HepG2 (cell line): ENCODE results near the gene PGRMC1. TPM values are rescaled to one million over a fixed set of nuclear protein-coding genes. Genes with fewer than 3 reads are reported as not detected.

Source experiments
- ATAC-seq: fragments of 200-7000 bp; cut with Tn5 transposase; 3 replicates; pipeline ENCODE4 v1.9.1; 2020; ENCODE audit warnings: mild to moderate bottlenecking, moderate library complexity
- BruUV-seq: library from RNA; stranded (reverse); fragments of 400-500 nt; replicated peaks from 2 replicates; lab custom pipeline; 2021; lab: Mats Ljungman, UMichigan
- CTCF ChIA-PET: fragments of 300-600 bp; formaldehyde crosslinking; extraction: SDS; loops from one replicate; lab custom pipeline; 2021; ENCODE audit warnings: low total read pairs, inconsistent platforms, low intra/inter-chr PET ratio; lab: Yijun Ruan, JAX
- POLR2A ChIA-PET: fragments of 350-600 bp; sonication (Branson Sonifier 250); formaldehyde crosslinking; loops from one replicate; lab custom pipeline; 2020; ENCODE audit warnings: antibody characterized with exemption, inconsistent platforms; lab: Yijun Ruan, JAX
- DNase-seq: peaks from one replicate; pipeline ENCODE4 v3.0.0-alpha.2; 2015; ENCODE audit warnings: low spot score
- FAIRE-seq: peaks from 3 replicates; lab custom pipeline; 2011; peaks lifted over from hg19 to GRCh38; lab: Jason Lieb, UNC
- H2AFZ ChIP-seq: one replicate; pipeline ENCODE4 v1.6.1; 2011; ENCODE audit warnings: low read length, inconsistent platforms
- H3K27ac ChIP-seq: fragments of 300-600 bp; 3 replicates; pipeline ENCODE4 v1.8.0; 2011; ENCODE audit warnings: mixed run types, mild to moderate bottlenecking, mixed read lengths, low read length, inconsistent platforms; ENCODE audit not compliant: insufficient read depth; ENCODE audit errors: extremely low read length
- H3K27me3 ChIP-seq, 2 experiments: fragments of 200-600 bp in 1 of 2; 2 replicates in 1 of 2; 3 replicates in 1 of 2; pipeline versions ENCODE4 v1.6.0 to v1.8.0; 2011; ENCODE audit warnings: low read length in 2 of 2, mild to moderate bottlenecking in 2 of 2, moderate library complexity in 2 of 2, inconsistent platforms in 1 of 2; ENCODE audit not compliant: insufficient read depth in 2 of 2, control insufficient read depth in 1 of 2
- H3K36me3 ChIP-seq, 2 experiments: fragments of 200-600 bp in 1 of 2; replicated peaks in 1 of 2; 2 replicates in 1 of 2; 3 replicates in 1 of 2; pipeline versions ENCODE4 v1.5.1 to v1.8.0; 2011; ENCODE audit warnings: low read length in 2 of 2, inconsistent platforms in 1 of 2; ENCODE audit not compliant: insufficient read depth in 2 of 2, control insufficient read depth in 1 of 2
- H3K4me1 ChIP-seq: 2 replicates; pipeline ENCODE4 v1.5.1; 2012; ENCODE audit warnings: low read length, inconsistent platforms; ENCODE audit not compliant: insufficient read depth
- H3K4me2 ChIP-seq: 2 replicates; pipeline ENCODE4 v1.6.0; 2011; ENCODE audit warnings: low read depth, low read length, inconsistent platforms
- H3K4me3 ChIP-seq, 3 experiments: fragments of 200-600 bp in 1 of 3; sonication (generic), shearing (Covaris generic) in 1 of 3; replicated peaks in 1 of 3; 2 replicates each; pipeline ENCODE4 v1.5.1; 2011 to 2016; ENCODE audit warnings: low read length in 3 of 3, inconsistent platforms in 2 of 3, low read depth in 2 of 3, mild to moderate bottlenecking in 2 of 3, control low read depth in 1 of 3, mixed read lengths in 1 of 3; ENCODE audit not compliant: insufficient read depth in 1 of 3
- H3K79me2 ChIP-seq: one replicate; pipeline ENCODE4 v1.6.1; 2011; ENCODE audit warnings: low read length, inconsistent platforms; ENCODE audit not compliant: insufficient read depth
- H3K9ac ChIP-seq: 2 replicates; pipeline ENCODE4 v1.6.0; 2011; ENCODE audit warnings: mild to moderate bottlenecking, low read depth, low read length, inconsistent platforms; ENCODE audit not compliant: insufficient read depth
- H3K9me3 ChIP-seq: 2 replicates; pipeline ENCODE4 v1.5.1; 2012; ENCODE audit warnings: mild to moderate bottlenecking, low read length
- H4K20me1 ChIP-seq: 2 replicates; pipeline ENCODE4 v1.6.0; 2011; ENCODE audit warnings: inconsistent platforms, mild to moderate bottlenecking, low read length, moderate library complexity; ENCODE audit not compliant: insufficient read depth
- HDAC1 ChIP-seq: sonication (generic); formaldehyde crosslinking; IDR thresholded peaks from 2 replicates; pipeline ENCODE4 v1.5.1; 2020; ENCODE audit warnings: mild to moderate bottlenecking, missing genetic modification reagents
- HDAC2 ChIP-seq: sonication (generic); formaldehyde crosslinking; IDR thresholded peaks from 2 replicates; pipeline ENCODE4 v1.4.0; 2020; ENCODE audit warnings: missing genetic modification reagents
- MATR3 ChIP-seq: sonication (generic); formaldehyde crosslinking; IDR thresholded peaks from 2 replicates; pipeline ENCODE4 v1.4.0; 2020; ENCODE audit warnings: missing genetic modification reagents
- PAF1 ChIP-seq: IDR thresholded peaks from 2 replicates; pipeline ENCODE4 v1.6.1; 2016; ENCODE audit warnings: missing genetic modification reagents, missing compliant biosample characterization
- SMYD3 ChIP-seq: sonication (generic); formaldehyde crosslinking; IDR thresholded peaks from 2 replicates; pipeline ENCODE4 v1.8.1; 2023; ENCODE audit warnings: mild to moderate bottlenecking, missing genetic modification reagents
- STAG1 ChIP-seq: sonication (generic); formaldehyde crosslinking; IDR thresholded peaks from 2 replicates; pipeline ENCODE4 v1.4.0; 2020; ENCODE audit warnings: missing genetic modification reagents
- ZC3H4 ChIP-seq: sonication (generic); formaldehyde crosslinking; IDR thresholded peaks from 2 replicates; pipeline ENCODE4 v1.4.0; 2020; ENCODE audit warnings: missing genetic modification reagents, borderline replicate concordance
- ZFX ChIP-seq: sonication (generic); formaldehyde crosslinking; IDR thresholded peaks from 2 replicates; pipeline ENCODE4 v1.4.0; 2020; ENCODE audit warnings: mild to moderate bottlenecking, low read depth, missing genetic modification reagents, moderate library complexity
- ZNF335 ChIP-seq: sonication (generic); formaldehyde crosslinking; IDR thresholded peaks from 2 replicates; pipeline ENCODE4 v1.4.0; 2020; ENCODE audit warnings: missing genetic modification reagents
- ZNF414 ChIP-seq: sonication (generic); formaldehyde crosslinking; IDR thresholded peaks from 2 replicates; pipeline ENCODE4 v1.5.0; 2020; ENCODE audit warnings: missing genetic modification reagents
- WGBS: methylation state at CpG from one replicate; pipeline ENCODE4 v1.1.6; 2017; ENCODE audit warnings: low lambda C conversion rate; 5-methylcytosine and 5-hydroxymethylcytosine counted together
- in situ Hi-C: cut with HindIII; loops from 2 replicates; pipeline ENCODE4 v1.10.0; 2017; ENCODE audit warnings: low pct_unique_long_range_greater_than_20kb; ENCODE audit not compliant: extremely low pct_ligation_motif_present
- intact Hi-C: fragments of 100-400 bp; cut with micrococcal nuclease; formaldehyde crosslinking; loops from one replicate; pipeline ENCODE4 v1.10.0; 2022; ENCODE audit not compliant: unreplicated experiment
- polyA plus RNA-seq, 8 experiments: library from polyadenylated mRNA; depleted of rRNA in 3 of 8; stranded (reverse) in 7 of 8; unstranded in 1 of 8; fragments of >200 nt; fragmentation: Illumina TruSeq in 4 of 8; extraction: Trizol in 4 of 8; gene quantifications; 2 replicates each; pipeline versions ENCODE4 v1.2.1 to v1.2.3, GENCODE V29; 2011 to 2016; ENCODE audit warnings: low read depth in 4 of 8, missing spikeins in 1 of 8, mixed read lengths in 1 of 8; ENCODE audit not compliant: insufficient read depth in 1 of 8
- total RNA-seq, 5 experiments: library from RNA; depleted of rRNA; stranded (reverse); fragments of >200 nt; fragmentation: Illumina TruSeq; extraction: Trizol; gene quantifications; 2 replicates each; pipeline ENCODE4 v1.2.3, GENCODE V29; 2016; ENCODE audit warnings: low read depth in 1 of 5
- TF ChIP-seq, protein P1 (sequence below): sonication (generic); formaldehyde crosslinking; IDR thresholded peaks from 2 replicates; pipeline ENCODE4 v1.5.0; 2020; ENCODE audit warnings: mild to moderate bottlenecking, missing genetic modification reagents, moderate library complexity
- TF ChIP-seq, protein P2 (sequence below): sonication (generic); formaldehyde crosslinking; IDR thresholded peaks from 2 replicates; pipeline ENCODE4 v1.4.0; 2020; ENCODE audit warnings: mild to moderate bottlenecking, missing genetic modification reagents
- TF ChIP-seq, protein P3 (sequence below): sonication (generic); formaldehyde crosslinking; IDR thresholded peaks from 2 replicates; pipeline ENCODE4 v1.5.0; 2020; ENCODE audit warnings: missing genetic modification reagents, mild to moderate bottlenecking, borderline replicate concordance

The PGRMC1 gene
- total and polyA plus RNA-seq, 2 of the 13 experiments (the other 11 are each of a cell fraction or from before 2014, with no cell fraction given) = 44.7 to 124 TPM

DNA sequence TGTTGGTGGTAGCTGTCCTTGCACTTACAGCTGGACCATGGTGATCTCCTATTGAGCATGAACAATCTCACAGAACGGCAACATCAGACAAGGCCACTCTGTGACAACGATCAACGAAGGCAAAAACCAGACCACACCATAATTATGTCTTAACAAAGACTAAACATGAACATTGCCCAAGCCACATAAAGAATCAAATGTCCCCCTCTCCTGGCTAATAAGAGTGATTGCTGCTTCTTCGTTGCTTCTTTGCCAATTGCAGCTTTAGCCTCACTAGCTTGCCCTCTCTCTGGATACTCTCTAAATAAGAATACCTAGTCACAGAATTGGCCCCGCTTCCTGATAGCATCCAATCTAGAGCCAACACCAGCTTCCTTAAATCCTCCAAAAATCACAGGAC lies 41.5 kb upstream of the PGRMC1 start:
- DNase-seq (no peak), ATAC-seq (0 out of 3 replicates have a peak, but pooled peaks have one; percentile 25), FAIRE-seq (no peak)
- CTCF ChIA-PET = no interaction called here
- no peak overlapping the region for H3K27ac ChIP-seq
- 0% methylated on average over 2 of the region's 5 CpGs for WGBS
- intact Hi-C loops = loop anchor here (2.0 to 10.0 kb wide), 2 partner anchors 50 to 76 kb away; no protein-coding TSS in a partner anchor
- H3K4me2 ChIP-seq = no peak overlapping the region
- no peaks in the 10 kb centered on the region for H4K20me1 ChIP-seq
- no peaks in the 10 kb centered on the region for H3K27me3 ChIP-seq
- no peak overlapping the region for H2AFZ ChIP-seq
- H3K79me2 ChIP-seq = no peaks in the 10 kb centered on the region
- TF ChIP-seq, protein P1, sequence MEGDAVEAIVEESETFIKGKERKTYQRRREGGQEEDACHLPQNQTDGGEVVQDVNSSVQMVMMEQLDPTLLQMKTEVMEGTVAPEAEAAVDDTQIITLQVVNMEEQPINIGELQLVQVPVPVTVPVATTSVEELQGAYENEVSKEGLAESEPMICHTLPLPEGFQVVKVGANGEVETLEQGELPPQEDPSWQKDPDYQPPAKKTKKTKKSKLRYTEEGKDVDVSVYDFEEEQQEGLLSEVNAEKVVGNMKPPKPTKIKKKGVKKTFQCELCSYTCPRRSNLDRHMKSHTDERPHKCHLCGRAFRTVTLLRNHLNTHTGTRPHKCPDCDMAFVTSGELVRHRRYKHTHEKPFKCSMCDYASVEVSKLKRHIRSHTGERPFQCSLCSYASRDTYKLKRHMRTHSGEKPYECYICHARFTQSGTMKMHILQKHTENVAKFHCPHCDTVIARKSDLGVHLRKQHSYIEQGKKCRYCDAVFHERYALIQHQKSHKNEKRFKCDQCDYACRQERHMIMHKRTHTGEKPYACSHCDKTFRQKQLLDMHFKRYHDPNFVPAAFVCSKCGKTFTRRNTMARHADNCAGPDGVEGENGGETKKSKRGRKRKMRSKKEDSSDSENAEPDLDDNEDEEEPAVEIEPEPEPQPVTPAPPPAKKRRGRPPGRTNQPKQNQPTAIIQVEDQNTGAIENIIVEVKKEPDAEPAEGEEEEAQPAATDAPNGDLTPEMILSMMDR (CRISPR knock-in tag) = peak; percentile 32
- TF ChIP-seq STAG1 (CRISPR knock-in tag) (peak; percentile 44), HDAC1 (CRISPR knock-in tag) (no peak)
- H3K4me1 ChIP-seq = no peaks in the 10 kb centered on the region
- no peak overlapping the region for H3K9ac ChIP-seq
- no TSS peak for BruUV-seq
- H3K9me3 ChIP-seq = no peaks in the 10 kb centered on the region
- in situ Hi-C loops = no loop called here
- no peak overlapping the region for H3K4me3 ChIP-seq
- POLR2A ChIA-PET = no interaction called here
- no peaks in the 10 kb centered on the region for H3K36me3 ChIP-seq

- ChIA-PET POLR2A (no interaction called here), CTCF (no interaction called here)
- no peaks in the 10 kb centered on the region for H3K36me3 ChIP-seq
- DNase-seq (no peak), FAIRE-seq (no peak), ATAC-seq (no peak)
- H3K9me3 ChIP-seq = no peaks in the 10 kb centered on the region
- no peaks in the 10 kb centered on the region for H3K79me2 ChIP-seq
- no peaks in the 10 kb centered on the region for H3K27me3 ChIP-seq
- no peaks in the 10 kb centered on the region for H4K20me1 ChIP-seq
- no peak overlapping the region for H3K4me3 ChIP-seq
- no peaks in the 10 kb centered on the region for H3K4me1 ChIP-seq
- no peak overlapping the region for H3K4me2 ChIP-seq
- no peak overlapping the region for H2AFZ ChIP-seq
- in situ Hi-C loops (no loop called here), intact Hi-C loops (no loop called here)
- BruUV-seq = no TSS peak
- 73% methylated on average over 4 of the region's 4 CpGs for WGBS
- H3K9ac ChIP-seq = no peak overlapping the region
- no peak overlapping the region for H3K27ac ChIP-seq
- TF ChIP-seq, protein P2, sequence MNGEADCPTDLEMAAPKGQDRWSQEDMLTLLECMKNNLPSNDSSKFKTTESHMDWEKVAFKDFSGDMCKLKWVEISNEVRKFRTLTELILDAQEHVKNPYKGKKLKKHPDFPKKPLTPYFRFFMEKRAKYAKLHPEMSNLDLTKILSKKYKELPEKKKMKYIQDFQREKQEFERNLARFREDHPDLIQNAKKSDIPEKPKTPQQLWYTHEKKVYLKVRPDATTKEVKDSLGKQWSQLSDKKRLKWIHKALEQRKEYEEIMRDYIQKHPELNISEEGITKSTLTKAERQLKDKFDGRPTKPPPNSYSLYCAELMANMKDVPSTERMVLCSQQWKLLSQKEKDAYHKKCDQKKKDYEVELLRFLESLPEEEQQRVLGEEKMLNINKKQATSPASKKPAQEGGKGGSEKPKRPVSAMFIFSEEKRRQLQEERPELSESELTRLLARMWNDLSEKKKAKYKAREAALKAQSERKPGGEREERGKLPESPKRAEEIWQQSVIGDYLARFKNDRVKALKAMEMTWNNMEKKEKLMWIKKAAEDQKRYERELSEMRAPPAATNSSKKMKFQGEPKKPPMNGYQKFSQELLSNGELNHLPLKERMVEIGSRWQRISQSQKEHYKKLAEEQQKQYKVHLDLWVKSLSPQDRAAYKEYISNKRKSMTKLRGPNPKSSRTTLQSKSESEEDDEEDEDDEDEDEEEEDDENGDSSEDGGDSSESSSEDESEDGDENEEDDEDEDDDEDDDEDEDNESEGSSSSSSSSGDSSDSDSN (CRISPR knock-in tag) = no peak
- TF ChIP-seq ZFX (no peak), ZC3H4 (no peak), SMYD3 (CRISPR knock-in tag) (no peak), PAF1 (CRISPR knock-in tag) (no peak), ZNF414 (no peak), ZNF335 (no peak), MATR3 (CRISPR knock-in tag) (no peak), HDAC2 (CRISPR knock-in tag) (no peak)
- TF ChIP-seq, protein P3, sequence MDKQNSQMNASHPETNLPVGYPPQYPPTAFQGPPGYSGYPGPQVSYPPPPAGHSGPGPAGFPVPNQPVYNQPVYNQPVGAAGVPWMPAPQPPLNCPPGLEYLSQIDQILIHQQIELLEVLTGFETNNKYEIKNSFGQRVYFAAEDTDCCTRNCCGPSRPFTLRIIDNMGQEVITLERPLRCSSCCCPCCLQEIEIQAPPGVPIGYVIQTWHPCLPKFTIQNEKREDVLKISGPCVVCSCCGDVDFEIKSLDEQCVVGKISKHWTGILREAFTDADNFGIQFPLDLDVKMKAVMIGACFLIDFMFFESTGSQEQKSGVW = no peak
Observed at GRCh38 chrX:119201570-119201969, 34.5 kb upstream of the PGRMC1 start.
